WI38 (cell line): ENCODE data around the gene GSE1.

Source experiments
- H3K4me3 ChIP-seq: 2 replicates; pipeline ENCODE4 v1.5.1; 2011; ENCODE audit warnings: low read depth, mild to moderate bottlenecking, control low read depth, low read length
- TF ChIP-seq, protein P1 (sequence below): IDR thresholded peaks from 2 replicates; pipeline ENCODE4 v1.5.1; 2012; ENCODE audit warnings: low read depth, mild to moderate bottlenecking, control low read depth, low read length

Gene GSE1

DNA sequence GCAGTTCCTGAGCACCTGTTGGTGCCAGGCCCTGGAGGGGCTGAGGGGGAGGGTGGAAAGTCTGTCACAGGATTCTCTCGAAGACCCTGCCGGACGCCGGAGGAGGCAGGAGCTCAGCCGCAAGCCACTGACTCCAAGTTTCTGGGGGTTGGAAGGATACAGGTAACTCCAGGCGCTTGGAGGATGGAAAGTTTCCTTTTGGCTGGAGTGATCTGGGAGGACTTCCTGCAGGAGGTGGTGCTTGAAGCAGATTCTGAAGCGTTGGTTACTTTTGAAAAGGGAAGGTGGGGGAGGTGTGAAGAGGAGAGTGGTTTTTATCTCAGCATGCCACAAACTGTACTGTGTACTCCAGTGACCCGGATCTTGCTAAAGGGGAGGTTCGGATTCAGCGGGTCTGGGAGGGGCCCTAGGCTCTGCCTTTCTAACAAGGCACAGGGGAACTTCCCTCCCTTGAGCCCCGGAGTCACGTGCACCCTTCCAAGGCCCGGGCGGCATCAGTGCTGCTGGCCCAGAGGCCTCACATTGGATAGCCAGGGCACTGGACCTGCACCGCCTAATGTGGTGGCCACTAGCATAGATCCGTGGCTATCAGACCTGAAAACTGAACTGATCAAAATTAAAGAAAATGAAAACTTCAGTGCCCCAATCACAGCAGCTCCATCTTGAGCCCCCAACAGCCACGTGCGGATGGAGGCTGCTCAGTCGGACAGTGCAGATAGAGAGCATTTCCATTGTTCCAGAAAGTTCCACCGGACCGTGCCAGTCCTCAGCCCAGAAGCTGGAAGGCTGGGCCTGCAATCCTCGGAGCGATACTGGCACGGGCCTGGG lies 42.2 kb upstream of the GSE1 start:
- no peak overlapping the region for H3K4me3 ChIP-seq
- TF ChIP-seq, protein P1, sequence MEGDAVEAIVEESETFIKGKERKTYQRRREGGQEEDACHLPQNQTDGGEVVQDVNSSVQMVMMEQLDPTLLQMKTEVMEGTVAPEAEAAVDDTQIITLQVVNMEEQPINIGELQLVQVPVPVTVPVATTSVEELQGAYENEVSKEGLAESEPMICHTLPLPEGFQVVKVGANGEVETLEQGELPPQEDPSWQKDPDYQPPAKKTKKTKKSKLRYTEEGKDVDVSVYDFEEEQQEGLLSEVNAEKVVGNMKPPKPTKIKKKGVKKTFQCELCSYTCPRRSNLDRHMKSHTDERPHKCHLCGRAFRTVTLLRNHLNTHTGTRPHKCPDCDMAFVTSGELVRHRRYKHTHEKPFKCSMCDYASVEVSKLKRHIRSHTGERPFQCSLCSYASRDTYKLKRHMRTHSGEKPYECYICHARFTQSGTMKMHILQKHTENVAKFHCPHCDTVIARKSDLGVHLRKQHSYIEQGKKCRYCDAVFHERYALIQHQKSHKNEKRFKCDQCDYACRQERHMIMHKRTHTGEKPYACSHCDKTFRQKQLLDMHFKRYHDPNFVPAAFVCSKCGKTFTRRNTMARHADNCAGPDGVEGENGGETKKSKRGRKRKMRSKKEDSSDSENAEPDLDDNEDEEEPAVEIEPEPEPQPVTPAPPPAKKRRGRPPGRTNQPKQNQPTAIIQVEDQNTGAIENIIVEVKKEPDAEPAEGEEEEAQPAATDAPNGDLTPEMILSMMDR: no peak

DNA sequence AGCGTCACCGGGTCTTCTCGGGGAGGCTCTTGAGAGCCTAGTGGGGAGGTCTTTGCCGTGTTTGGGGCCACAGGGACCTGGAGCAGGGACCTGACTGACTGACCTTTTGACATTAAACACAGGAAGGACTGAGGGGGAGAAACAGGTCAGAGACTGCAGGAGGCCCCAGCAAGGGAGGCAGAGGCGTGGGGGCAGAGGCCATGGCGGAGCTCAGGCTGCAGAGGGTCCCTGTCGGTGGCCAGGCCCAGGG lies 41.6 kb upstream of the GSE1 start:
- TF ChIP-seq, protein P1: no peak
- H3K4me3 ChIP-seq: no peak overlapping the region

DNA sequence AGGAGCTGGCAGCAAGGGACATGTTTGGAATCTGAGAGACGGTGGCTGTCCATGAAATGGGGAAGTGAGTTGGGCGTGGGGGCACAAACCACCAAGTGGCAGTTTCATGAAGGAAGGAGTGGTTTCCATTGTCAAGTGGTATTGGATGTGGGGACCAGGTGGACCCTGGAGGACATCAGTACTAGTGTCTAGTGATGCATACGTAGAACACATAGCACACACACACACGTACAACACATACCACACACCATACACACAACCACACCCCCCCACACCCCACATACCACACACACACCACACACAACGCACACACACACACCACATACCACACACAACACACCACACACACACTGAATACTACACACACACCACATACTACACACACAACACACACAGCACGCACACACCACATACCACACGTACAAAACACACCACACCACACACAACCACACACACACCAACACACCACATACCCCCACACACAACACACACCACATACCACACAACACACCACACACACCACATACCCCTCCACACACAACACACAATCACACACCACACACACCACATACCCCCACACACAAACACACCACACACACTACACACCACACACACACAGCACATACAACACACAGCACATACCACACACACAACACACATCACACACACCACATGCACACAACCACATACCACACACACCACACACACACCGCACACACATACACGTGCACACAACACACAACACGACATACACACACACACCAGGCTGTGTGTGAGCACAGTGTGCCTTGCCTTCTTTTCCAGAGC lies 41.1 kb upstream of the GSE1 start:
- TF ChIP-seq, protein P1: no peak

DNA sequence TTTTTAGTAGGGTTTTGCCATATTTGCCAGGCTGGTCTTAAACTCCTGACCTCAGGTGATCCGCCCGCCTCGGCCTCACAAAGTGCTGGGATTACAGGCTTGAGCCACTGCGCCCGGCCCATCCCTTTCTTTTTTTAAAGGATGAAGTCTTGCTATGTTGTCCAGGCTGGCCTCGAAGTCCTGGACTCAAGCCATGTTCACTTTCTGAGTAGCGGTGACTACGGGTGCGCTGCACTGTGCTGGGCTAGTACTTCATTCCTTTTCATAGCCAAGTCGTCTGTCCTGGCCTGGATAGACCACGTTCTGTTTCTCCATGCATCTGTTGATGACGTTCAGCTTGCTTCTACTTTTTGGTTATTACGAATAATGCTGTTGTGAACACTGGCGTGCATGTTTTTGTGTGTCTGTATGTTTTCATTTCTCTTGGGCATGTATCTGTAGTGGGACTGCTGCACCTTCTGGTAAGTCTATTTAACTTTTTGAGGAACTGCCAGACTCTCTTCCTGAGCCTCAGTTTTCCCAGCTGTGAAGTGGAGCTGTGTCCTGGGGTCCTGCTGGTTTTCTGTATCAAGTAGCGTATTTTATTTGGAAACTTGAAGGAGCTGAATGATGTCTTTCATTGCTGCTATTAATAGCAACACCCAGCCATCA lies 40.0 kb upstream of the GSE1 start:
- H3K4me3 ChIP-seq: no peak overlapping the region
- TF ChIP-seq, protein P1: no peak

More for the DNA sequence above, 41.1 kb upstream of the GSE1 start:
- no peak overlapping the region for H3K4me3 ChIP-seq

DNA sequence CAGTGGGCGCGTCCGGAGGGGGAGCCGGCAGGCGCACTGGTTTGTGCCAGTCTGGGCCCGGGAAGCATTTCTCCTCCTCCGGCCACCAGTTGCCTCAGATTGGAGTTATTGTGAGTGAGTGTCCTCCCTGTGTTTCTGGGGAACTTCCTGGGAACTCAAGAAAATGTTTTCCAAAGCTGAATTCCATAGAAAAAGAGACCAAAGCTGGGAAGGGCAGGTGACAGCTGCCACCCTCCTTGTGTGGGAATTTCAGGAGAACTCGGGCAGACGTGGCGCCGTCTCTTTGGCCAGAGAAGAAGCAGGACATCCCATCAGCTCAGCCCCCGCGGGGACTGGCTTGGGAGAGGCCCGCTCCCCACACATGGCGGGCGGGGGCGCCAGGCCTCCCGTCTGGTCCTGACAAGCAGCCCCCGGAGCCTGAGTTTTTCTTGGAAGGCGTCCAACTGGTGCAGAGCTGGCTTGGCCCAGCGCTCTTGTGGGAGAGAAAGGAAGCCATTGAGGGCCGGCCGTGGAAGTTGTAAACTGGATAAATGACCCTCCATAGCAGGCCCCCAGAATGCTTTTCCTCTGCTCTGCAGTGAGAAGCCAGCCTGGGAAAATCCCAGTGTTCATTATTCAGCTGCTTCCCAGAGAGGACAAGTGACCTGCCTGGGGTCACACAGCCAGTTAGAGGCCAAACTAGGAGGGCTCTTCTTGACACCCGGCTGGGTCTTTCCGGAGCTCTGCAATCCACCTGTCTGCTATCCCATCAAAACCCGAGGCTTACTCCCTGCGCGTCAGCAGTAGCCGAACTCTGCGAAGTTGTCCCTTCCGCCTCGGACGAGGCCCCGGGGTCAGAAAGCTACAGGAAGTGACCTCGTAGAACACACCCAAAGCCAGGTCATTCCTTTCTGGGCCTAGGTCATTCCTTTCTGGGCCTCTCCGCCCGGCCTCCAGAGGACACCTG lies 39.2 kb upstream of the GSE1 start:
- TF ChIP-seq, protein P1: no peak
- H3K4me3 ChIP-seq: 0 out of 2 replicates have a peak overlapping the region, but pooled peaks have one; percentile 10

DNA sequence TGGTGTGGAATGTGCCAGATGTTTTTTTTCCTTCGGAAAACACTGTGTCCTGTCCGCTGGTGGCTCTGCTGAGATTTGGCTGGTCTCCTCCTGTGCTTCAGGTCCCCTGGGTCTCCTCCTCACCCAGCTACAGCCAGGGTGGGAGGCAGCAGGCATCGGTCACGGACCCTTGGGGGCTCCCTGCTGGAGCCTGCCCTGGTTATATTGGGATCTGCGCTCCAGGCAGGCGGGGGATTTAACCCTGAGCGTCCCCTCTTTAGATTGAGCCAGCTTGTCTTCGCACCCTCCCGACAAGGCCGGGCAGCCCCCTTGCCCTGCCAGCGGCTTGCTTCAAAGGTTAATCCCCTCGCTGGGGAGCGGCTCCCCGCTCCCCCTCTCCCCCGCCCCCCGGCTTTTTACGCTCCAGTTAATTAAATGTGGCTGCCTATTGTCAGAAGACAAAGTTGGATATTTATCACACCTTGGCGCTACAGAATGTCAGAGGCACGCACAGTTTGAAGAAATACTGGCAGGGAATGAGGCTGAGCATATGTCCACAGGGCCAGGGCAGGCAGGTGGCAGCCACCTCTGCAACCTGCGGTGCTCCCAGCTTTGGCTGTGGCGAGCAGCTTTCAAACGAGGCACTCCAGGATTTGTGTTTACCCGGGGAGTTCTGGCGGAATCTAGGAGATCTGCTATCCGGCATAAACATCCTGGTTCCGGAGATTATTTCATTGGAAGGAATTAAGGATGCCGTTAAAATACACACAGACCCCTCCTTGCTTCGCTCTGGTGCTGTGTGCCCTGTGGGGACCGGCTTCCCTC lies 38.2 kb upstream of the GSE1 start:
- H3K4me3 ChIP-seq: 0 out of 2 replicates have a peak overlapping the region, but pooled peaks have one; percentile 10
- TF ChIP-seq, protein P1: no peak
